Measurements from ENCODE around the gene DHX36.

The DHX36 gene

DNA sequence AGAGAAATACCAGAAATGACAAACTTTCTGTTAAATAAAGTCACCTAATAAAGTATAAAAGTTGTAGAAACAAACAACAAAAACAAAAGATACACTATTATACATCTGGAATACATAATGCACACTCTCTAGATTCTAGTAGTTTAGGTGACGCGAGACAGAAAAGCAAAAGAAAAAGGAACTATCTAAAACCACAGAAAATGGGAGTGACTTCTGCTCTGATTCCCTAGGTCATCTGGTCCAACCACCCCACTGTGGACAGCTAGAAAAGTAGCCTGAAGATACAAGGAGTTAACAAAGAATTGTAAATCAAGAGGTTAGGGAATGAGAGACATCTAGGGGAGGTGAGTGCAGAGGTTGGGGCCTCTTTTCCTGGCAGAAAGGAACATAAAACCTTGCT, 39.1 kb downstream of the DHX36 start:
- DNase-seq, result no peak

DNA sequence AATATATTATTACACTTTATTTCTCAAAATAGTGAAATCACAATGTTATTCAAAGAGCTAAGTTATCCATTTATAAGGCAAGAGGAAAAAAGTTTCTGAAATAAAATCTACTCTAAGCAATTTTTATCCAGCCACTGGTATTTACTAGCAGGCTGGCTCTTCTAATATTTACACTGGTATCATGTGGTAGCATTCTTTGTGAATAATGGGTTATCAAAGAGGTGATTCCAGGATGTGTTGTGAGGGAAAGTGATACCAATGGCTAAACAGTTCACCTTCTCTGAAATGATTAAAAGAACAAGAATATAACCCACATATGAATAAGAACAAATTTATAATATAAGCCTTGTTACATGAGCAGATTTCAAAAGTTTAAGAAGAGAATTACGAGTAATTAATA, 44.1 kb downstream of the DHX36 start:
- DNase-seq, result no peak

DNA sequence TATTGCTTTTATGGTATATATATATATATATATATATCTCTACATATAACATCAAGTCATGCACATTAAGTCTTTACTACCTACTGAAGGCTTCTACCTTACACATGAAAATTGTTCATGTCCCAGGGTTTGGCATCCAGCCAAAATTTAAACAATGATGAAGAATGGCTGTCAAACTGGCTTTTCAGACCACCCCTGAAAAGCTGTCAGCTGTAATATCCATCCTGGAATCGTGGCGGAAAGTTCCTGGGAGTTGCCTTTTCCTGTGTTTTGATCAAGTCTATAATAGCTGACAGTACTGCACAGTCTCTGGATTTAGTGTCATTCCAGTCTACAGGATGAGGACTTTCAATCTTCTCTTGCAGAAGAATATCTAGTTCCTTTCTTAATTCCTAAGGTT, 48.3 kb downstream of the DHX36 start:
- DNase-seq, result no peak

DNA sequence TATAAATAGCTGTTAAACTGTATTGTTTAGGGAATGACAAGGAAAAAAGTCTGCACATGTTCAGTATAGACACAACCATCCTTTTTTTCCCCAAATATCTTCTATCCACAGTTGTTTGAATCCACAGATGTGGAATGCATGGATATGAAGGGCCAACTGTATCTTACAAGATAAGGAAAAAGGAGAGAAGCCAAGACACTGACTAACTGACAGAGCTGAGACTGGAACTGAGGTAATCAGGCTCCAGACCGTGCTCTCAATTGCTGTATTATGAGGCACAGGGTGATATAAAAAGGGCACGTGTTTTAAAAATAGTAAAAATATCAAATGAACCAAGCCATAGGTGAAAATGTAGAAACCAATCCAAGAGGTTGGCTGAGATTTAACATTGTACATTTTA, 49.0 kb downstream of the DHX36 start:
- DNase-seq, result no peak

DNA sequence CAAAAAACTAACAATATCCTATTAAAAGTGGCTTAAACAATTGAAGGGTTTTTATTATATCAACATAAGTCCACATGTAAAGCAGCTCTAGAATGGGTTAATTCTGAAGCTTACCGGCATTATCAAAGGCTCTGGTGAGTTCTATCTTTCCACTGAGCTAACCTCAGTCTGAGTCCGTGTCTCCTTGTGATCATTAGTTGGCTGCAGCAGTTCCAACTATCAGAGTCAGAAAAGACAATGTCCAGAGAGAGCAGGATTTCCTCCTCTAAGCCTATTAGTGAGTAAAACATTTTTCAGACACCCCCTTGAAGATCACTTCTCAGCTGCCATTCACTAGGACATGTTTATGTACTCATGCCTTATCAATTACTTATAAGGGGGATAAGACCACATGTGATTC, 49.9 kb downstream of the DHX36 start:
- DNase-seq, result no peak

DNA sequence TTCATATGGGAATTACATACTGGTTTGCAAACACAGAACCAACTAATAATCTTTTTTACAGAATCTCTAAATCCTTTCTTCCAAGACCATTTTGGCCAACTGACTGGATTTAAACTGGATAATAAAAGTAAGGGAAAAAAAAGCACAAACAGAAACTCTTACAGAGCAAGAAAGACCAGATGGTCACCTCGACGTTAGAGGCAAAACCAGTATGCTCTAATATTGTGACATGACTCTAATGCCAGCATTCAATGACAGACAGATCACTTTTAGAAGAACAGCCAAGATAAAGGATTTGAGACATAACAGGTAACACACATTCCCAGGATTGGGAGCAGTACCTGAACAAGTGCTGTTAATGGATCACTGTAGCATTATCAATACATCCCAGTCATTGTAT, 50.9 kb downstream of the DHX36 start:
- no peak for DNase-seq

DNA sequence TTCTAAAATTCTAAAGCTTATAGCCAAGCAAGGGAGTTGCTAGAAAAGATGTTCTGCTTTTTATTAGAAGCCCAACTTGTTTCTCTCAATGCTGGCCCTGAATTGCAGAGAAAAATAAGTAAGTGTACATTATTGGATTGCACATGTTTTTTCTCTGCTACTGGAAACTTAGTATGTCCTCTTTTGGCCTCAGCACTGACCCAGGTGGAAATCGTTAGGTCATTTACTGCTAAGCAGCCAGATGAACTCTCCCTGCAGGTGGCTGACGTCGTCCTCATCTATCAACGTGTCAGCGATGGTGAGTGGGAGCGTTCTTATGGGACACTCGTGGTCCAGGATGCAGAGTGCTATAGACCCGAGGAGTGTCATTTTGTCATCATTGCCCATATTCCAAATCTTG, 69.8 kb downstream of the DHX36 start:
- DNase-seq, result no peak

DNA sequence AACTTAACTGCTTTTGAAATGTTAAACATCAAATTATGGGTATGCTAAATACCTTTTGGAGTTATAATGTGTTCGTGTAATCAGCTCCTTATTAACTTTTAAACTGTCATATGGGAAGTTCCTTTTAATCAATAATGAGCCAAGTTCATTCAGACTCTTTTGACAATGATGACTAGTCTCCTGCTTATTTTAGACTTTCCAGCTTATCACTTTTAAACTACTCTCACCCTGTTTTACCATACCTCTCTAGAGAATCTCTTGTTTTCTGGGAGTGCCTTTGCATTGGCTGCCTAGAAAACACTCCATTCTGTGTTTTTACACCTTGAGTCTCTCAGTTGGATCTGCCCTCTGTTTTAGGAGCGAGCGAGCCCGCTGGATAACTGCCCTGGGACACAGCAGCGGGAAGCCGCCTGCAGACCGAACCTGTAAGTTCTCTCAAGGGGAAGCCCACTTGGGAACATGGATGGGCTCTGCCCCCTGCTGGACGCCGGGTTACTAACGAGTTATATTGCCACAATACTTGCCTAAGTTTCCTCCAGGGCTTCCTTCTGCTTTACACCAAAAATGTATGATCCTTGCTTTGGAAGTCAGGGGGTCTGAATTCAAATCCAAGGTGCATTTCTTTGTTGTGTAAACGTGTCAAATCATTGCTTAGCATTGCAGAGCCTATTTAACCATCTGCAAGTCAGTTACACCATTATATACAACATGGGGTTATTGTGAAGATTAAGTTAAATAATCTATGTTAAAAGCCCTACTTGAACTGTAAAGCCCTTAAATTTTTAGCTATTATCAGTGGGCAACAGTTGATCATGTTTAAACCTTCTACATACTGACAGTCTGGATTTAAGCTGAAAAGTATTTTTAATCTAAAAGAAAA, 71.3 kb downstream of the DHX36 start:
- peak; percentile 67 to 72 for DNase-seq

DNA sequence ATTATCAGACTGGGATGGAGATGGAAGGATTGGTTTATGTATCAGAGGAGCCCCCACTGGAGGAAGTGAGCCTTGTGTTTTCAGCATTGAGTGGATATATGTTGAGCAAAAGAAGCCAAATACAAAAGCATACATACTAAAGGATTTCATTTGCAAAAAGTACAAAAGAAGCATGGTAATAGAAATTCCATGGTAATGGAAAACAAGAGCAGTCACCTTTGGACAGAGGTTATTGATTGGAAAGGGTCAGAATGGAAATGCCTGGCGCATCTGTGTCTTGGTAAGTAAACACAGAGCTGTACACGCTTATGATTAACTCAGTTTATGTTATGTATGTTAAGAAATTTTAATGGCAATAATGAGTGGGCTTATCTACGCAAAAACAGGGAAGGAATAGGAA, 72.7 kb downstream of the DHX36 start:
- no peak for DNase-seq

DNA sequence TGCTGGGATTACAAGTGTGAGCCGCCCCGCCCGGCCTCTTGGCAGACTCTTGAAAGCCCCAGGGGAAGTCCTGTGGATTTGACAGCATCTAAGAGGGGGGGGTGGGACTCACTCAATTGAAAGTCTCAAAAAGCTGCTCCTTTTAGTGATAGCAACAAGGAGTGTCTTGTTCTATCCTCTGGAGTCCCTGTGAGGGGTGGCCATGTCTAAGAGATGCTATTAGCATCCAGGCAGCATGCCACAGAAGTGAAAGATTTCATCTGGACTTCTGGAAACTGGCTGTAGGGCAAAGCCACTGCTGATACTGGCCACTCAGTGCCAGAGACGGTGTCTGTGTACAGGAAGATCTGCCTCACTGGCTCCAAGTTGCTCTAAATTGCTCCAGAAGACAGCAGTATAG, 74.0 kb downstream of the DHX36 start:
- no peak for DNase-seq

DNA sequence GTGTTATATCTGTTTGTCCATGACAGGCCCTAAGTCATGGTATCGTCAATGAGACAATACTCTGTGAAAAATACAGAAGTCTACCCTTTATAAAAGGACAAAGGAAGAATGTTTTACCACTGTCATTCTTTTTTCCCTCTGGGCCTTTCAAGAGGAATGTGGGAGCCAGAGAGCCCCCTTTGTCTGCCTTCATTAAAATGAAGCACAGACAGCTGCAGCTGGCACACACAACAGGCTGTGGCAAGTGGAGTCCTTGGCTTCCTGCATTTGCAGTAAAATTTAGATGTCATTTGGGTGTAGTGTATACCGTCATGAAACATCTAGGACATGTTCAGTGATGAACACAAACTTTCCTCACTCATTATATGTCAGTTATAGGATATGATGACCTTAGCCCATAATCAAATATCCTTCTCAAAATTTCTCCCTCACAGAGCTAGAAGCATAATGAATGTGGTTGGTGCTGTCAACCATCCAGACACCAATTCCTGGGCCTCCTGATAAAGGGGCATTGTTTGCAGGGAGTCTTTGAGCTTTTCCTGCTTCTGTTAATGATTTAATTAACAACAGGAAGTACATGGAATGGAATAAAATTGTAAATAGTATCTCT, 76.4 kb downstream of the DHX36 start:
- DNase-seq, result no peak

DNA sequence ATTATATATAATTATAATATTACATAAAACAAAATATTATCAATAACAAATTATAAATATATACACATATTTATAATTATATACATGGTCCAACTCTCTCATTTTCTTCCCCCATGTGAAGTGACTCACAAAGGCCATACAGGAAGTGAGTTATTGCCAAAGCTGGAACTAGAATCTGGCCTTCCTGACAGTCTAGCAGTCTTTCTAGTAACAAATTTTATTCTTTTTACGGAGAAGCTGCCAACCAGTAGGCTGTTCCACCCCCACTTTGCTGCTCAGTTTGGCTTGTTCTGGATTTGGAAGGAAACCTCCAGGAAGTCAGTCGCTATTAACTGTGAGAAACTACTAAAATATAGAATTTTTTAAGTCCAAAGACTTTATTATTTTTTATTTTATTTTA, 79.6 kb downstream of the DHX36 start:
- DNase-seq, result no peak

DNA sequence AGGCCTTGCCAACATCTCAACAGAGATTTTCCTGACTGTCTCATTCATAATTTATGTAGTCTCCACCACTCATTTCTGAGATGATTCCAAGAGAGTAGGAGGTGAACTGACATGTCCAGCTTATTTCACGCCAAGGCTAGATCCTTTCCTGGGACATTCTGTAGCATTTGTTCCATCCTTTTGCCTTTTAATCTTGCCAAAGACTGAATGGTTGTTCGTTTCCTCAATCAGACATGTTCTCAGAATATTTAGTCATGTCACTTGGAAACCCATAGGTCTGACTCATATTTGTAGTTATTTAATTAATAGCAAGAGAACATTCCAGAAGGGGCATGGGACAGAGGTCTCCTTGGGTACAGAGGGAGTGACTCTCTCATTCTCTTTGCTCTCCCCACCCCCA, 80.9 kb downstream of the DHX36 start:
- DNase-seq, result no peak

DNA sequence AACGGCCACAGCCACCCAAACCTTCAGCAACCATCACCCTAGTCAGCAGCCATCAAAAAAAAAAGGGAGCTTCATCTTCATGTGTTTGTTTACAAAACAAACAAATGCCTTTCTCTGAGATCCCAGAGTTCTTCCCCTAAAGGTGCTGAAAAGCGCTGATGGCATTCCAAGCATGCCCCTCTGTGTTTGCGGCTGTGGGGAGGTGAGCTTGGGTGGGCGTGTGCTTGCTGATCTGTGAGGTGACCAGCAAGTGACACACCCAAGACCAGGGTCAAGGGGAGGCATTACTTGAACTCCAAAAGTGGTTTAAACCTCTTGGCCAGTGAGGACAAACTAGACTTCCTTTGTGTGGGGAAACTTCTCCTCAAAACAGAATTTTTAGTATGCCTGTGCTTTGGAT, 81.5 kb downstream of the DHX36 start:
- DNase-seq, result no peak

DNA sequence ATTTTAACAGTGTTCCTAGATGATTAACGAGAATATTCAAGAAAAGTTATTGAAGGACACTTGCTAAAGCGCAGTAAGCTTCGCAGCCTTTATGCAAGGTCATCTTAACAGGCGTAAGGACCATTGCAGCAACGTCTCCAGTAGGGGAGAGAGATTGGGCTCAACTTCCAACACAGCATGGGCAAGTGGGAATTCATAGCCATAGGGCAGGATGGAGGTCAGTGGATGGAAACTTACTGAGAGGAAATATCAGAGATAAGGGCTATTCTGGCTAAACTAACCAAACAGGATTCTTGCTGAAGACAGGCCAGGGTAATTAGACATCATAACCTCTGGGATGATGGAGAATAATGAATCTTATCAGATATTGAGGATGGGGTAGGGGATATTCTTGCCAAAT, 82.8 kb downstream of the DHX36 start:
- no peak for DNase-seq

DNA sequence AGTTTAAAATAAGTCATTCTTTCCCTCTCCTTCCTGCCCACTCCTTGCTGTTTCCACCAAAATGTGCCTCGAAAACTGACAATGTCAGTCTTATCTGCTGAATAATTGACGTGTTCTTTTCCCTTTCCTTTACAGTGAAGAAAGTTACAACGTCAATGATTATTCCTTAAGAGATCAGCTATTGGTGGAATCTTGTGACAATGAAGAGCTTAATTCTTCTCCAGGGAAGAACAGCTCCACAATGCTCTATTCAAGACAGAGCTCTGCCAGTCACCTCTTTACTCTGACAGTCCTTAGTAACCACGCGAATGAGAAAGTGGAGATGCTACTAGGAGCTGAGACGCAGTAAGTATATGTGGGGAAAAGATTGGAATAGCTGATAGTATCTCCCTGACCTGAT, 84.1 kb downstream of the DHX36 start:
- DNase-seq, result no peak

DNA sequence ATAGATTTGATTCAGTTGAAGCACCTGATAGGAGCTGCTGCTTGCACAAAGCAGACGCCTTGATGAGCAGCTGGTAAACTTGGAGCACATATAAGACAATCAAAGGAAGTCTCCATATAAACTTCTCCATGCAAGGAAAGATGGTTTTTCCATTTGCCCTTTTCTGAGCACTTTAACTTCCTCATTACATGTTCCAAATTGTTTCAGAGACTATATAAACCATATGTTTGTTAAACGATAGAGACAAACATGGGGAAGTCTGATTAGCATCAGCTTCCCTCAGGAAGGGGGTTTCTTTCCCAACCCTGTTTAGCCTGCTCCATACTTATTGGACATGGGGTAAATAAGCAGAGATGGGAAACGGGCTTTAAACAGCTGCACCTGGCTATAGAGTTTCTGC, 88.0 kb downstream of the DHX36 start:
- DNase-seq, result no peak

DNA sequence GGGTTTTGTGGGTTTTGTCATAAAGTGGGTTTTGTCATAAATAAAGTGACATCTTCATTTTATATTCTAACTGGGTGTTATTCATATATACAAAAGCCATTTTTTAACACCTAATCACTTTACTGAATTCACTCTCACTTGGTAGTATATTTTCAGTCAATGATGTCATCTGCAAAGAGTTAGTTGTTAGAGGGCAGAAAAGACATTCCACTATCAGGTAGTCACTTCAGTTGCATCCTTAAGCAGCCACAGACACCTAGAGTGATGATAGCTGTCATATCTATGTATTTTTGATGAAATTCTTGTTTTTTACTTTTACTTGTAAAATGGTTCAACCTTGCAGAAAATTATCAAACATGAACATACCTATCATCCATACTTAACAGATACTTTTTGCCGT, 89.0 kb downstream of the DHX36 start:
- no peak for DNase-seq

DNA sequence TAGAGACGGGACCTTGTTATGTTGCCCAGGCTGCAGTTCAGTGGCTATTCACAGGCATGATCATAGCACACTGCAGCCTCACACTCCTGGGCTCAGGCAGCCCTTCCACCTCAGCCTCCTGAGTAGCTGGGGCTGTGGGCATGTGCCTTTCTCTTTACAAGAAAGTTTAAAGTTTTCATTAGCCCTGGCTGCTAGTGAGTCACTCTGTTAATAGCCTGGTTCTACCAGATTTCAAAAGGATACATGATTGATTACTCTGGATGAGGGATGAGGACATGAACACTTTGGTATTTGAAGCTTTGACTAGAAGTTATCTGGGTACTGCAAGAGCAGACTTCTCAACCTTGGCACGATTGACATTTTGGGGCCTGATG, 95.1 kb downstream of the DHX36 start:
- no peak for DNase-seq

DNA sequence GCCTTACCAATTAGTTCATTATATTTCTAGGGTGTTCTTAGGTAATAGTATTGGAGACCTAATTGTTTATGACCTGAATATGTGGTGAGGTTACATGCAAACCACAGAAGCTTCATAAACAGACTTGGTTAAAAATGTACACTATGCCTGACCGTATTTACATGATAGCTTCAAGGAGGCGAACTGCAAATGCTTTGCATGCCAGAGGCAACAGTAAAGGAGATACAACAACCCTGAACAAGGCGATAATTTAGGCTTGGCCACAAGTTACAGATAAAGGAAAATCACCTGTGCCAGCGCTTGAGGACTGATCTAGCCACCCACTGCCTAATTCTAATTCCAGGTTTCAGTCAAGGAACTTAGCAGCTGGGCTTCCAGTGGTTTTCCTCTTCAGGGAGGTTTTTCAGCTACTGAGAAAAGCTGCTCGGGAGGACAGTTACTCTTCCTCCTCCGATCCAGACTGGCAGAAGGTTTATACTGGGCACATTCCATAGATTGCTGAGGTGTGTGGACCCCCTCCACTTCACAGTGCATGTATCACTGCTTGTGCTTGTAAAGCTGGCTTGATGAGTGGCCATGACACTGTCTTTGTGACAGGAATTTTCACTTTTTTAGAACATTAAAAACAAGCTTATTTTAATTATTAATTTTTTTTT, 95.6 kb downstream of the DHX36 start:
- DNase-seq, result no peak

DNA sequence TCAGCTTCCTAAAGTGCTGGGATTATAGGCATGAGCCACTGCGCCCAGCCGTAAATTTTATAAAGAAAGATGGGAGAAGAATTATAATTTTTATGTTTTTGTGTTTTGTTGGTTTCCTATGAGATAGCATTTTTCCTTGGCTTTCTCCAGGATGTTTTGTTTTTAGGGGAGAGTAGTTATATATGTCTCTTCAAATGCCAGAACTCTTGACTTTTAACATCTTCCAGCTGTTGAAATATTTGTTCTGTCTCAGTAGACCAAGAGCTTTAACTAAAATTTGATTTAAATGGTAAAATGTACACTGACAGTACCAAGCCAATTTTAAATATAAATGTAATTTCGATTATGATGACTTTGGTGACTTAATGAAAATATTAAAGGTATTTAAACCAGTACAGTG, 96.8 kb downstream of the DHX36 start:
- no peak for DNase-seq

DNA sequence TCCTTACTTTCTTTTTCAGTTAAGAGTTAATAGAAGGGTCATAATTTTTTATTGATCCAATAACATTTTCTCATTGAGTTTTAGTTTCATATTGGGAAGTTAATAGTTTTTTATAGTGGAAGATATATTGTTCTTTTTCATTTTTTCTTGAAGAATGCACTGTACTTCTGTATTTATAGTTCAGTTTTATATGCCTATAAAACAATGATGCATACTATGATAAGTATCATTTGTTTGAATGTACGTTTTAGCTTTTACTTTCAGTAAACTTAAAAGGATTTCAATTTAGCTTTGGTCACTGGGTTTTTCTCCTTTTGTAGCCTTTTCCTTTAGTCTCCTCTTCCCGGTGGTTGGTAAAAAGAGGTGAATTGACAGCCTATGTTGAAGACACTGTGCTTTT, 98.8 kb downstream of the DHX36 start:
- DNase-seq, result no peak

DNA sequence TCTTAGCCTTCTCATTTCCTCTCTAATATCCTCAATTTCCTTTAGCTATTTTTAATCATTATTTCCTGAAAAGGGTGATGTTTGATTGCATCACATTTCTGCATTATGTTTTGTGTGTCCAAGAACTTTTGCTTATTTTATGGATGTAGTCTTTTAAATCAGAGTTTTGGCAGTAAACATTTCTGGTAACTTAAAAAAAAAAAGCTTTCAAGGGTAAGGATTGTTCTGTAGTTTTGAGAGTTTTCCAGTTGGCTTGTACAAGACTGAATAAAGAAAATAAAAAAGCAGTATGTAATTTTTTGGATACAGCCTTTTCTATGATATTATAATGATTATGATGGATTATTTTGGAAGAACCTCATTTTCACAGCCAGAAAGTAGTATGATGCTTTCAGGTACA, 99.4 kb downstream of the DHX36 start:
- DNase-seq, result no peak

DNA sequence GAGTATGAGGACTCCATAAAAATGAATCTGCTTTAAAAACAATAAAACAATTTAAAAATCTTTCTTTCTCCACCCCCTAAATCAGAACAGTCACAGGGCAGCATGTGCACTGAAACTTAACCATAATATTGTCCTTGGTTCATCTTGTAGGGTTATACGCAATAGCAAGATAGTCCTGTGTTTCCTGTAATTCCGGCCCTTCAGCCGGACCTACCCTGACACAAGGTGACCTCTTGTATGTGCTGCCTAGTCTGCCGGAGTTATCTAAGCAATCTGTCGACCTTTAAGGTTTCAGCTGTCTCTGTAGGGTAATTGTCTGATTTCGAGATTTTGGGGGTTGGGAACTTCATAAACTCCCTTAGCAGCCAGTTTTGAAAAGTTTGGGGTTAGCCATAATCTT, 99.9 kb downstream of the DHX36 start:
- DNase-seq, result no peak
